Keratinocyte (primary cell): ENCODE measurements around the gene INKA2. TPM values are rescaled to one million over a fixed set of nuclear protein-coding genes. Genes with fewer than 3 reads are reported as not detected.

Experiments
- DNase-seq: peaks from one replicate; pipeline ENCODE4 v3.0.0-alpha.2; 2011; ENCODE audit warnings: low read depth, missing footprints, low spot score
- FAIRE-seq: peaks from 2 replicates; lab custom pipeline; 2011; peaks lifted over from hg19 to GRCh38; lab: Jason Lieb, UNC
- H2AFZ ChIP-seq: 2 replicates; pipeline ENCODE4 v1.6.0; 2012; ENCODE audit warnings: low read length, control low read depth, inconsistent platforms; ENCODE audit not compliant: control insufficient read depth
- H3K27ac ChIP-seq: 2 replicates; pipeline ENCODE4 v1.5.1; 2011; ENCODE audit warnings: low read length; ENCODE audit not compliant: control insufficient read depth, insufficient read depth
- H3K27me3 ChIP-seq: 3 replicates; pipeline ENCODE4 v1.6.0; 2011; ENCODE audit warnings: low read length; ENCODE audit not compliant: control insufficient read depth, insufficient read depth; ENCODE audit errors: extremely low read depth
- H3K36me3 ChIP-seq, 2 experiments: 2 replicates in 1 of 2; 3 replicates in 1 of 2; pipeline ENCODE4 v1.5.1; 2011; ENCODE audit warnings: low read length in 2 of 2, mild to moderate bottlenecking in 1 of 2; ENCODE audit not compliant: control insufficient read depth in 2 of 2, insufficient read depth in 2 of 2; ENCODE audit errors: extremely low read depth in 1 of 2
- H3K4me1 ChIP-seq: 3 replicates; pipeline ENCODE4 v1.5.1; 2011; ENCODE audit warnings: low read length; ENCODE audit not compliant: control insufficient read depth, insufficient read depth; ENCODE audit errors: extremely low read depth
- H3K4me2 ChIP-seq: 3 replicates; pipeline ENCODE4 v1.6.0; 2011; ENCODE audit warnings: low read depth, low read length; ENCODE audit not compliant: control insufficient read depth, insufficient read depth; ENCODE audit errors: extremely low read depth
- H3K4me3 ChIP-seq, 3 experiments: fragments of 200-600 bp in 1 of 3; sonication (generic) in 1 of 3; 2 replicates in 2 of 3; 3 replicates in 1 of 3; pipeline ENCODE4 v1.5.1; 2011 to 2016; ENCODE audit warnings: low read length in 3 of 3, mild to moderate bottlenecking in 3 of 3, control low read depth in 2 of 3, inconsistent platforms in 1 of 3, low read depth in 1 of 3, mixed read lengths in 1 of 3, mixed run types in 1 of 3, moderate library complexity in 1 of 3; ENCODE audit not compliant: control insufficient read depth in 2 of 3, insufficient read depth in 2 of 3; ENCODE audit errors: extremely low read depth in 1 of 3
- H3K79me2 ChIP-seq: 2 replicates; pipeline ENCODE4 v1.6.0; 2012; ENCODE audit warnings: low read length; ENCODE audit not compliant: control insufficient read depth, insufficient read depth
- H3K9ac ChIP-seq: 3 replicates; pipeline ENCODE4 v1.6.0; 2011; ENCODE audit warnings: low read length; ENCODE audit not compliant: control insufficient read depth, insufficient read depth; ENCODE audit errors: extremely low read depth
- H3K9me1 ChIP-seq: 3 replicates; pipeline ENCODE4 v1.6.0; 2011; ENCODE audit warnings: low read length; ENCODE audit not compliant: control insufficient read depth, insufficient read depth; ENCODE audit errors: extremely low read depth
- H3K9me3 ChIP-seq: 2 replicates; pipeline ENCODE4 v1.5.1; 2012; ENCODE audit warnings: low read depth, low read length; ENCODE audit not compliant: control insufficient read depth
- H4K20me1 ChIP-seq: 3 replicates; pipeline ENCODE4 v1.6.0; 2011; ENCODE audit warnings: low read length; ENCODE audit not compliant: control insufficient read depth, insufficient read depth; ENCODE audit errors: extremely low read depth
- EZH2 ChIP-seq: IDR thresholded peaks from one replicate; pipeline ENCODE4 v1.6.1; 2012; ENCODE audit warnings: inconsistent platforms, mild to moderate bottlenecking, low read length, moderate library complexity
- dilution Hi-C: fragments of 300-500 bp; cut with MboI; formaldehyde crosslinking; loops from one replicate; pipeline ENCODE4 v1.7.0; 2020; ENCODE audit warnings: low sequenced_read_pairs; ENCODE audit not compliant: extremely low pct_ligation_motif_present
- polyA plus RNA-seq, 5 experiments: library from polyadenylated mRNA; depleted of rRNA in 3 of 5; stranded (reverse) in 3 of 5; stranded (forward) in 1 of 5; unstranded in 1 of 5; fragments of >200 nt; gene quantifications; 1 replicate in 1 of 5; 2 replicates in 3 of 5; 3 replicates in 1 of 5; pipeline versions ENCODE4 v1.2.1 to v1.2.3, GENCODE V29; 2011 to 2012; ENCODE audit warnings: missing spikeins in 2 of 5, low read depth in 1 of 5, low replicate concordance in 1 of 5
- TF ChIP-seq, protein P1 (sequence below), 3 experiments: IDR thresholded peaks in 1 of 3; conservative IDR thresholded peaks in 1 of 3; optimal IDR thresholded peaks in 1 of 3; 2 replicates in 2 of 3; 3 replicates in 1 of 3; pipeline versions ENCODE3 to v1.5.1; 2011; ENCODE audit warnings: low read length in 3 of 3, mild to moderate bottlenecking in 3 of 3, moderate library complexity in 2 of 3, control low read depth in 1 of 3, inconsistent platforms in 1 of 3; ENCODE audit not compliant: insufficient read depth in 2 of 3; ENCODE audit errors: extremely low read depth in 1 of 3

Gene INKA2
- polyA plus RNA-seq, 1 donor (not counting 4 experiments of a cell fraction or from before 2014, with no cell fraction given), result 2.7 TPM

DNA sequence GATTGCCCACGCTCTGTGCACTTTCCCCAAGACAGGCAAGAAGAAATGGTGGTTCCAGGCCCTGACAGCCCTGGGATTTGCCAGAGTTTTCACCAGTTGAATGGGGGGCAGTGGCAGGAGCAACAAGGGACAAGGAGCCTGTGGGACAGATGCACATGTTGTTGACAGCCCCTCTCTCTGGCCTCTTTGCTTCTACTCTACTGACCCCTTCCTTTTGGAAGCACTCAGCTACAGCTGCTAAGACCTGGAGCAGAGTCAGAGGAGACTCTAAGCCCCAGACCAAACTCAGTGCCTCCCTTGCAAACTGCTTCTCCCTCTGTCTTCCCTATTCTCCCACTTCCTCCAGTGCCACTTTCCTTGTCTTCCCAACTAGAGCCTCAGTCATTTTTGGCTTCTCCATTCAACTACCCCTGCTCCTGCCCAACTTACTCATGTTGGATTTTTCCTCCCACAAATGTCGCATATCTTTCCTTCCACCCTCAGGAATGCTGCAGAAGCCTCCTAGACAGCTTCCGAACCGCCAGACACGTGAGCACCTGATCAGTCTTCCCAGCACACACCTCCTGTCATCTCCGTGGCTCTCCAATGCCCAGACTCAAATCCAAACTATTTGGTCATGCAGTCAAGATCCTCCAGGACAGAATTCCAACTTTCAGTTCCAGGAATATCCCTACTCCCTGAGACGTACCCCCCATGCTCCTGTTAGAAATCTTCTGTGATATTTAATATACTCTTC lies 9.1 kb downstream of the INKA2 start:
- H3K4me2 ChIP-seq, result no peak overlapping the region
- H3K9ac ChIP-seq, result no peak overlapping the region
- no peak for DNase-seq
- no peak overlapping the region for H3K27ac ChIP-seq
- peaks cover 12% of the 10 kb centered on the region for H3K4me1 ChIP-seq
- no peaks in the 10 kb centered on the region for H4K20me1 ChIP-seq
- H3K4me3 ChIP-seq, result no peak overlapping the region
- H3K36me3 ChIP-seq, result peaks cover 0 to 2% of the 10 kb centered on the region in 2 experiments
- H3K9me3 ChIP-seq, result no peaks in the 10 kb centered on the region
- no peaks in the 10 kb centered on the region for H3K79me2 ChIP-seq
- H2AFZ ChIP-seq, result no peak overlapping the region
- dilution Hi-C loops, result no loop called here
- no peaks in the 10 kb centered on the region for H3K27me3 ChIP-seq
- no peaks in the 10 kb centered on the region for H3K9me1 ChIP-seq
- no peak for TF ChIP-seq EZH2
- TF ChIP-seq, protein P1, sequence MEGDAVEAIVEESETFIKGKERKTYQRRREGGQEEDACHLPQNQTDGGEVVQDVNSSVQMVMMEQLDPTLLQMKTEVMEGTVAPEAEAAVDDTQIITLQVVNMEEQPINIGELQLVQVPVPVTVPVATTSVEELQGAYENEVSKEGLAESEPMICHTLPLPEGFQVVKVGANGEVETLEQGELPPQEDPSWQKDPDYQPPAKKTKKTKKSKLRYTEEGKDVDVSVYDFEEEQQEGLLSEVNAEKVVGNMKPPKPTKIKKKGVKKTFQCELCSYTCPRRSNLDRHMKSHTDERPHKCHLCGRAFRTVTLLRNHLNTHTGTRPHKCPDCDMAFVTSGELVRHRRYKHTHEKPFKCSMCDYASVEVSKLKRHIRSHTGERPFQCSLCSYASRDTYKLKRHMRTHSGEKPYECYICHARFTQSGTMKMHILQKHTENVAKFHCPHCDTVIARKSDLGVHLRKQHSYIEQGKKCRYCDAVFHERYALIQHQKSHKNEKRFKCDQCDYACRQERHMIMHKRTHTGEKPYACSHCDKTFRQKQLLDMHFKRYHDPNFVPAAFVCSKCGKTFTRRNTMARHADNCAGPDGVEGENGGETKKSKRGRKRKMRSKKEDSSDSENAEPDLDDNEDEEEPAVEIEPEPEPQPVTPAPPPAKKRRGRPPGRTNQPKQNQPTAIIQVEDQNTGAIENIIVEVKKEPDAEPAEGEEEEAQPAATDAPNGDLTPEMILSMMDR (optimal IDR thresholded peaks at IDR 0.05 in 1 of 3, IDR thresholded peaks at IDR 0.05 in 1 of 3, conservative IDR thresholded peaks at IDR 0.05 in 1 of 3; ENCODE audit: extremely low read depth in 1 of 3, insufficient read depth in 2 of 3, low read length in 3 of 3), result no peak
- FAIRE-seq, result no peak

DNA sequence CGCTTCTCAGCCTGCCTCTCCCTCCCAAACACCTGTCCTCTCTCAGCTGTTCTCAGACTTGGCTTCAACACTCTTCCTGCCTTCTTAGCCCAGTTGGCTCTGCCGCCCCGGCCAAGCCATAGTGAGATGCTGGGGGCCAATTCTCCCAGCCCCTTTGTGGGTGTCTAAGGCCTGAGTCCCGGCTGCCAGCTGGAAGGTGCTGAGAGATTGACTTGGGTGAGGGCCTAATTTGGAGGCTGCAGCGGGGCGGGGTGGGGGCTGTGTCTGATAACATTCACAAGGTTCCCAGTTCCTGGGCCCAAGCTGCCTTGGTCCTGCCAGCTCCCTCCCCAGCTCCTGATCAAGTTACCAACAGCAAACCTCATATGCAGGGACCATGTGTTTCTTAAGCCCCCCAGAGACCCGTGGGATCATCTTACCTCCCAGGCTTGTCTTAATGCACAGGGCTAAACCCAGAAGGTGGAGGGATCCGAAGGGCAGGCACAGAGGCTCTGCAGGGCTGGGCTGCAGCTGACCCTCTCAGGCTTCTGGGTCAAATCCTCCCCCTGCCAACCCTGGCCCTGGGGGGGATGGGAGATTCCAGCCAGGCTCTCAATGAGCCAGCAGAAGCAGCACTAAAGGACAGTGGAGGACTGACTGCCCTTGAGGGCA lies 9.8 kb downstream of the INKA2 start:
- Histone ChIP-seq H3K27ac (no peak overlapping the region), H3K9me3 (no peaks in the 10 kb centered on the region), H3K27me3 (no peaks in the 10 kb centered on the region), H4K20me1 (no peaks in the 10 kb centered on the region), H3K36me3 (peaks cover 0 to 2% of the 10 kb centered on the region in 2 experiments), H3K9me1 (no peaks in the 10 kb centered on the region), H2AFZ (no peak overlapping the region), H3K9ac (no peak overlapping the region), H3K4me1 (peaks cover 10% of the 10 kb centered on the region), H3K4me2 (no peak overlapping the region), H3K4me3 (no peak overlapping the region), H3K79me2 (no peaks in the 10 kb centered on the region)
- no peak for TF ChIP-seq EZH2
- TF ChIP-seq, protein P1 (optimal IDR thresholded peaks at IDR 0.05 in 1 of 3, IDR thresholded peaks at IDR 0.05 in 1 of 3, conservative IDR thresholded peaks at IDR 0.05 in 1 of 3; ENCODE audit: extremely low read depth in 1 of 3, insufficient read depth in 2 of 3, low read length in 3 of 3), result no peak
- DNase-seq (no peak), FAIRE-seq (no peak)
- dilution Hi-C loops, result no loop called here
